Right cardiac atrium (tissue), 5 donors: ENCODE data around the gene GPR108. TPM values are rescaled to one million over a fixed set of nuclear protein-coding genes. Genes with fewer than 3 reads are reported as not detected.
"Not testable (repeated sequence)": the region's sequence is repeated elsewhere in the genome, so short reads cannot be mapped to it uniquely, and the experiment has no call there.

Experiments
- ATAC-seq, 2 donors: fragments of 200-7000 bp; cut with Tn5 transposase; one replicate each; pipeline versions ENCODE4 v1.8.0 to v1.9.1; 2020; ENCODE audit warnings: moderate library complexity in 2 of 2, mild to moderate bottlenecking in 1 of 2
- DNase-seq, 3 donors: peaks; one replicate each; pipeline ENCODE4 v3.0.0-alpha.2; 2020
- H3K27ac ChIP-seq: one replicate; pipeline ENCODE4 v1.5.1; 2013; ENCODE audit warnings: mild to moderate bottlenecking, low read length, control low read depth, moderate library complexity
- H3K27me3 ChIP-seq: one replicate; pipeline ENCODE4 v1.6.1; 2013; ENCODE audit not compliant: control insufficient read depth, insufficient read depth
- H3K4me1 ChIP-seq: one replicate; pipeline ENCODE4 v1.6.1; 2013; ENCODE audit warnings: low read length; ENCODE audit not compliant: control insufficient read depth, insufficient read depth
- H3K4me3 ChIP-seq: one replicate; pipeline ENCODE4 v1.5.1; 2013; ENCODE audit warnings: low read length, control low read depth
- H3K9me3 ChIP-seq: one replicate; pipeline ENCODE4 v1.6.1; 2013; ENCODE audit warnings: low read length; ENCODE audit not compliant: control insufficient read depth
- WGBS: extraction: QIAGEN DNeasy Blood & Tissue Kit; methylation state at CpG from one replicate; pipeline ENCODE4 v1.1.7; 2013; 5-methylcytosine and 5-hydroxymethylcytosine counted together
- intact Hi-C, 4 donors: fragments of 100-400 bp; cut with DNase I; formaldehyde crosslinking; loops; one replicate each; pipeline versions ENCODE4 v1.11.0 to v1.14.0; 2022 to 2023
- long read RNA-seq, 4 donors: library from polyadenylated mRNA; unstranded; transcript quantifications; one replicate each; pipeline ENCODE4 v2.0.0, GENCODE V29; 2020 to 2021
- polyA plus RNA-seq: library from polyadenylated mRNA; stranded (reverse); fragments of 200-250 nt; gene quantifications from one replicate; pipeline ENCODE4 v1.2.3, GENCODE V29; 2013
- total RNA-seq, 4 donors: library from RNA; stranded (reverse); fragmentation: NEBNext Ultra II Directional; extraction: Animal tissue kit (Norgen Biotek cat#: 25700); gene quantifications; one replicate each; pipeline ENCODE4 v1.2.1, GENCODE V29; 2021
- donor health status: healthy with polysubstance abuse.
- donor health status: DM: no; HTN: yes; CAD: no.
- donor health status: DM: no; HTN: no; CAD: no.
- donor health status: DM: no; HTN: yes; CAD: no; lungs with severe emphysema.
- donor health status: DM: yes; HTN: yes; CAD: no.

GPR108 gene
- total RNA-seq = 10 to 100 TPM; 28.2 to 38.4 (median 33.0) TPM
- polyA plus RNA-seq = 36.8 TPM
- long read RNA-seq, donor 1, transcript GPR108-202 (18 exons, 2,009 nt) = minor isoform, 26 of 106 reads
- long read RNA-seq, donor 1, transcript GPR108-201 (18 exons, 2,057 nt) = major isoform, 48 of 106 reads
- long read RNA-seq, donor 1, partial matches to known transcripts = 12 of 106 reads
- long read RNA-seq, donor 1, other reads (novel, unspliced or antisense) = 20 of 106 reads
- long read RNA-seq, donor 2, transcript GPR108-201 (18 exons, 2,057 nt) = major isoform, 27 of 45 reads
- long read RNA-seq, donor 2, partial matches to known transcripts = 5 of 45 reads
- long read RNA-seq, donor 2, other reads (novel, unspliced or antisense) = 12 of 45 reads
- long read RNA-seq, donor 3, transcript GPR108-201 (18 exons, 2,057 nt) = major isoform, 92 of 204 reads
- long read RNA-seq, donor 3, transcript GPR108-202 (18 exons, 2,009 nt) = minor isoform, 49 of 204 reads
- long read RNA-seq, donor 3, partial matches to known transcripts = 10 of 204 reads
- long read RNA-seq, donor 3, other reads (novel, unspliced or antisense) = 53 of 204 reads
- long read RNA-seq, donor 4, transcript GPR108-201 (18 exons, 2,057 nt) = major isoform, 14 of 39 reads
- long read RNA-seq, donor 4, transcript GPR108-202 (18 exons, 2,009 nt) = minor isoform, 7 of 39 reads
- long read RNA-seq, donor 4, partial matches to known transcripts = 4 of 39 reads
- long read RNA-seq, donor 4, other reads (novel, unspliced or antisense) = 13 of 39 reads

- H3K27ac ChIP-seq = peak within 1 kb of the TSS; percentile 99
- under 1% methylated on average over 55 of the region's 55 CpGs for WGBS
- DNase-seq (peak; percentile 100), ATAC-seq (peak; percentile 89)
- H3K9me3 ChIP-seq = no peaks in the 10 kb centered on the region
- peaks cover 9% of the 10 kb centered on the region for H3K4me1 ChIP-seq
- H3K27me3 ChIP-seq = no peaks in the 10 kb centered on the region
- H3K4me3 ChIP-seq = peak within 1 kb of the TSS; percentile 61
- intact Hi-C loops = loop anchor here in 1 of 4 donors (10.0 kb wide), 1 partner anchor 127 kb away; no protein-coding TSS in a partner anchor
Observed at GRCh38 chr19:6737284-6737872, at the start of gene GPR108. TSS of gene GPR108 (minus strand) at chr19:6737580. CDS start at chr19:6737576, 4 bp downstream.

DNA sequence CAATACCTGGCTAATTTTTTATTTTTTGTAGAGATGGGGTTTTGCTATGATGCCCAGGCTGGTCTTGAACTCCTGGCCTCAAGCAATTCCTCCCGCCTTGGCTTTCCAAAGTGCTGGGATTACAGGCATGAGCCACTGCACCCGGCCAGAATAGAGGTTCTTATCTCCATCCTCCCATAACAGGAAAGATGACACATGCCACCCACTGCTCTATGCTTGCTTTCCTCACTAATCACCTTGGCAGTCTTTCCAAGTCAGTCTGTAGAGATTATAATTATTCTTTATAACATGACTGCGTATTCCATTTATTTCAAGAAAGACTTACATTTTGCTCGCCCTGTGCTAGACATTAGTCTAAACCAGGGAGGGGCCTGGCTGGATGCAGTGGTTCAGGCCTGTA lies 41.8 kb upstream of the GPR108 start:
- intact Hi-C loops = no loop called here
- no peak overlapping the region for H3K27ac ChIP-seq
- H3K27me3 ChIP-seq = no peaks in the 10 kb centered on the region
- H3K4me1 ChIP-seq = no peaks in the 10 kb centered on the region
- H3K4me3 ChIP-seq = no peak overlapping the region
- WGBS = 57% methylated on average over 4 of the region's 4 CpGs
- no peaks in the 10 kb centered on the region for H3K9me3 ChIP-seq
- ATAC-seq (no peak), DNase-seq (no peak)

DNA sequence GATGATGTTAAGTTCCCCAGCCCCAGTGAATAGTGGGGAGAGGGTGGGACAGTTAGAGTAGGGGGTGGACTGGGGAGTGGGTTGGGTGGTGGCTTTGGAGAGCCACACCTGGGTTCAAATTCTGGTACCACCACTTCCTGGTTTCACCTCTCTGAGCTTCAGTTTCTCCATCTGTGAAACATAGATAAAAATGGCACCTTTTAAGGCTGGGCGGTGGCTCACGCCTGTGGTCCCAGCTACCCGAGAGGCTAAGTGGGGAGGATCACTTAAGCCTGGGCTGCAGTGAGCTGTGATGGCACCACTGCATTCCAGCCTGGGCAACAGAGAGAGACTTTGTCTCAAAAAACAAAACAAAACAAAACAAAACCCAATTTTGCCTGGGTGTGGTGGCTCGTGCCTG lies 41.0 kb upstream of the GPR108 start:
- no peak overlapping the region for H3K27ac ChIP-seq
- ATAC-seq = no peak
- intact Hi-C loops = no loop called here

DNA sequence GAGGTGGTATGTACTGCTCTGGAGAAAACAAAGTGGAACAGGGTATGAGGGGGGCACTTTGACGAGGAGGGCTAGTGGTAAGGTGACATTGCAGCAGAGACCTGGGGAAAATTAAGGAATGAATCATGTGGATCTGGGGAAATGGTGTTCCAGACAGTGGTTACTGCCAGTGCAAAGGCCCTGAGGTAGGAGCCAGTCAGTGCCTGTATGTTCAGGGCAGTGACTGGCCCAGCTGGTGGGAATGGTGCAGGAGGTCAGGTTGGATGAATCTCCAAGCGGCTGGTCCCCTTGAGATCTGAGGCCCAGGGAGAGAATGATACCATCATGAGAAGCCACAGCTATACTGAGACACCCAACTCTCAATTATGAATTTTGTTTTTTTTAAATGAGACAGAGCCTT lies 40.1 kb upstream of the GPR108 start:
- DNase-seq = no peak
- Histone ChIP-seq H3K9me3 (no peaks in the 10 kb centered on the region), H3K4me3 (no peak overlapping the region), H3K27ac (no peak overlapping the region), H3K4me1 (no peaks in the 10 kb centered on the region), H3K27me3 (no peaks in the 10 kb centered on the region)
- 80% methylated on average over 2 of the region's 2 CpGs for WGBS
- intact Hi-C loops = no loop called here
- no peak for ATAC-seq

More for the DNA sequence above, 41.0 kb upstream of the GPR108 start:
- no peaks in the 10 kb centered on the region for H3K9me3 ChIP-seq
- no peaks in the 10 kb centered on the region for H3K27me3 ChIP-seq
- no peak for DNase-seq
- WGBS = 80% methylated on average over 4 of the region's 4 CpGs
- no peaks in the 10 kb centered on the region for H3K4me1 ChIP-seq
- no peak overlapping the region for H3K4me3 ChIP-seq

GRCh38 chr19:6776999-6777398 lies 39.6 kb upstream of the GPR108 start:
- 90% methylated on average over 4 of the region's 4 CpGs for WGBS
- ATAC-seq = no peak
- H3K9me3 ChIP-seq = no peaks in the 10 kb centered on the region

DNA sequence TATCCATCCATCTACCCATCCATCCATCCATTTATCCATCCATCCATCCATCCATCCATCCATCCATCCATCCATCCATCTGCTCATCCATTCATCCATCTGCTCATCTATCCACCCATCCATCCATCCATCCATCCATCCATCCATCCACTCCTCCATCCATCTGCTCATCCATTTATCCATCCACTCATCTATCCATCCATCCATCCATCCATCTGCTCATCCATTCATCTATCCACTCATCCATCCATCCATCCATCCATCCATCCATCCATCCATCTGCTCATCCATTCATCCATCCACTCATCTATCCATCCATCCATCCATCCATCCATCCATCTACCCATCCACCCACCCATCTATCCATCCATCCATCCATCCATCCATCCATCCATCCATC lies 38.7 kb upstream of the GPR108 start:
- H3K9me3 ChIP-seq, ATAC-seq, H3K4me1 ChIP-seq, intact Hi-C loops, H3K27me3 ChIP-seq, H3K27ac ChIP-seq, DNase-seq, H3K4me3 ChIP-seq: not testable (repeated sequence)

More at GRCh38 chr19:6776999-6777398, 39.6 kb upstream of the GPR108 start:
- DNase-seq = no peak
- Histone ChIP-seq H3K4me1 (no peaks in the 10 kb centered on the region), H3K27me3 (no peaks in the 10 kb centered on the region), H3K27ac (no peak overlapping the region), H3K4me3 (no peak overlapping the region)
- intact Hi-C loops = no loop called here

DNA sequence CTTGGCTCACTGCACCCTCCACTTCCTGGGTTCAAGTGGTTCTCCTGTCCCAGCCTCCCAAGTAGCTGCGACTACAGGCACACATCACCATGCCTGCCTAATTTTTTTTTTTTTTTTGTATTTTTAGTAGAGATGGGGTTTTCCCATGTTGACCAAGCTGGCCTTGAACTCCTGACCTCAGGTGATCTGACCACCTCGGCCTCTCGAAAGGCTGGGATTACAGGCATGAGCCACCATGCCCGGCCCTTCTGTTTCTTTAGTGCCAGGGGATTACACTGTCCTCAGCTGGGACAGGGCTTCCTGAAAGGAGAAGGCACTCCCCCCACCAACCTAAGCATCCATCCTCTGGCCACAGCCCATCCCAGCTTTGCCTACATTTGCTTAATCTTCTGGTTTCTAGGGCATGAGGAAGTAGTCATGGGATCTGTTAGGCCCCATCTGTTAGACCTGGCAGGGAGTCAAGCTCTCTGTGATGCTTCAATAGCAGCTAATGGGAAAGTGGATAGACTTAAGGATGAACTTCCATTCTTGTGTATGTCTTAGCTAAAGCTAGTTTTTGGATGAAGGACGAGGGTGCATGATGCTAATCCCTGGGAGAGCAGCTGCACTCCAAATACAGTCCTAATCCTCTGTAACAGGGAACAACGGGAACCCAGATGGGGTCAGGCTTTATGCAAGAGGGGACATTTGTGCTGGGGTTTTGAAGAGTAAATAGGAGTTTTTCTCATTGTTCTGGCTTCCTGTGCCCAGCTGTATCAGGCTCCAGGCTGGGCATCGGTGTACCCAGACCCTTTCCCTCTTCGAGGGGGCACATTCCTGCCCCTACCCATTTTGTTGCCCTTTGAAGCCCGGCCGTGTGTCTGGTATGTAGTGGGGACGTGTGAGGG lies 37.7 kb upstream of the GPR108 start:
- H3K27me3 ChIP-seq = no peaks in the 10 kb centered on the region
- WGBS = 73% methylated on average over 11 of the region's 11 CpGs
- intact Hi-C loops = no loop called here
- DNase-seq (peak in 1 of 3 donors; percentile 46), ATAC-seq (peak in 1 of 2 donors; percentile 38)
- no peak overlapping the region for H3K4me3 ChIP-seq
- H3K9me3 ChIP-seq = no peaks in the 10 kb centered on the region
- H3K27ac ChIP-seq = no peak overlapping the region
- H3K4me1 ChIP-seq = no peaks in the 10 kb centered on the region

DNA sequence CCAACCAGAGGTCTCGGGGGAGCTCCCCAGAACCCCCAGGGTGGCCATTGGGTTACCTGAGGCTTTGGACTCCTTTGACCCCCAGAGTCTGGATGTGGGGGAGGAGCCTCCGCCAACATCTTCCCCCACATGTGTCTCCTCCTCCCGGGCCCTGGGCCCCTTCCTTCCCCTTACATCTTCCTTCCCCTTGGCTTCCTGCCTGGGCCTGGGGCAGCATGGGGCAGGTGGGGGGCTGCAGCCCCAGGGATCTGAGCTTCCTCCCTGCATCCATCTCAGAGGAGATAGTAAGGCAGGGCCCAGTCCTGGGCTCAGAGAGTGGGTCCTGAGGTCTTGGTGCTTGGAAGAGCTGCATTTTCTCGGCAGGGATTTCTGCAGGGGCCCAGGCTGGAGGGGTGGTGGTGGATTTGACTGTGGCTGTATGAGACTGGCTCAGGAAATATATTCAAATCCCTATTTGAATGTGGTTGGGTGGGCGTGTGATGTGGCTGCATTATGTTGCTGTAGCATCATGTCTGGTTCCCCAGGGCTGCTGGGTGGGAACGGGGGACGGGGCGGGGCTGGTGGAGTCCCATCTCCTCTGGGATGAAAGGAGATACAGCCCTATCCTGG lies 36.0 kb upstream of the GPR108 start:
- H3K4me3 ChIP-seq = peak overlapping the region; percentile 23
- no peaks in the 10 kb centered on the region for H3K27me3 ChIP-seq
- H3K27ac ChIP-seq = no peak overlapping the region
- no peaks in the 10 kb centered on the region for H3K4me1 ChIP-seq
- intact Hi-C loops = no loop called here
- 38% methylated on average over 8 of the region's 8 CpGs for WGBS
- no peaks in the 10 kb centered on the region for H3K9me3 ChIP-seq
- DNase-seq (peak in 2 of 3 donors; percentile 75 to 80), ATAC-seq (peak; percentile 62 to 65)

- 57% methylated on average over 14 of the region's 14 CpGs for WGBS
- Histone ChIP-seq H3K4me3 (peak overlapping the region; percentile 23), H3K4me1 (no peaks in the 10 kb centered on the region), H3K9me3 (no peaks in the 10 kb centered on the region), H3K27me3 (no peaks in the 10 kb centered on the region), H3K27ac (no peak overlapping the region)
- DNase-seq (peak in 1 of 3 donors; percentile 51), ATAC-seq (no peak)
- intact Hi-C loops = no loop called here
Observed at GRCh38 chr19:6772866-6773322, 35.5 kb upstream of the GPR108 start.
